SJCRH30 (cell line): ENCODE results near the gene SPATA16. TPM values are rescaled to one million over a fixed set of nuclear protein-coding genes. Genes with fewer than 3 reads are reported as not detected.

Source experiments
- DNase-seq, 2 experiments: peaks; one replicate each; pipeline ENCODE4 v3.0.0-alpha.2; 2015 to 2020
- H3K27ac ChIP-seq: fragments of 250-450 bp; sonication (Bioruptor Pico); 2 replicates; pipeline ENCODE4 v1.5.1; 2020; ENCODE audit warnings: mild to moderate bottlenecking, moderate library complexity
- H3K27me3 ChIP-seq: fragments of 250-450 bp; sonication (Bioruptor Pico); 2 replicates; pipeline ENCODE4 v1.5.1; 2020; ENCODE audit warnings: mild to moderate bottlenecking, moderate library complexity
- H3K36me3 ChIP-seq: fragments of 250-450 bp; sonication (Bioruptor Pico); 2 replicates; pipeline ENCODE4 v1.5.1; 2020; ENCODE audit warnings: mild to moderate bottlenecking, moderate library complexity
- H3K4me1 ChIP-seq: fragments of 250-450 bp; sonication (Bioruptor Pico); 2 replicates; pipeline ENCODE4 v1.5.1; 2020; ENCODE audit warnings: mild to moderate bottlenecking, moderate library complexity
- H3K4me3 ChIP-seq: fragments of 250-450 bp; sonication (Bioruptor Pico); 2 replicates; pipeline ENCODE4 v1.5.1; 2020; ENCODE audit warnings: mild to moderate bottlenecking, moderate library complexity
- H3K9me3 ChIP-seq: fragments of 250-450 bp; sonication (Bioruptor Pico); replicated peaks from 2 replicates; pipeline ENCODE4 v1.5.1; 2020; ENCODE audit warnings: mild to moderate bottlenecking, moderate library complexity
- total RNA-seq: library from RNA; depleted of rRNA; stranded (reverse); fragments of >200 nt; shearing (Covaris generic); gene quantifications from 2 replicates; pipeline ENCODE4 v1.2.3, GENCODE V29; 2014

Gene SPATA16
- total RNA-seq, 1 experiment from 2014 or later = not detected

DNA sequence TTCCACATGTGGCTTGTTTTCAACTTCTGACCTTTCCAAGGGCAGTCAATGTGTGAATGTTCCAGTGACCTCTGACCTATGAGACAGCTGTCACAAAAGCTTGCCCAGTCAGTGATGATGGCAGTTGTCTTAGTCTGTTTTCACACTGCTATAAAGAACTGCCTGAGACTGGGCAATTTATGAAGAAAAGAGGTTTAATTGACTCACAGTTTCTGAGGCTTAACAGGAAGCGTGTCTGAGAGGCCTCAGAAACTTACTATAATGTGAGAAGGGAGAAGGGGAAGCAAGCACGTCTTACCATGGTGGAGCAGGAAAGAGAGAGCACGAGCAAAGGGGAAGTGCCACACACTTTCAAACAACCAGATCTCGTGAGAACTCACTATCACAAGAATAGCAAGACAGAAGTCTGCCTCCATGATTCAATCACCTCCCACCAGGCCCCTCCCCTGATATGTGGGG, 294.9 kb downstream of the SPATA16 start:
- H3K27ac ChIP-seq = peak overlapping the region; percentile 27; the same call in 1 of the 2 replicates
- H3K9me3 ChIP-seq = no peaks in the 10 kb centered on the region
- H3K4me3 ChIP-seq = no peak overlapping the region
- no peaks in the 10 kb centered on the region for H3K36me3 ChIP-seq
- DNase-seq = peak in 1 of 2 experiments; percentile 3
- H3K27me3 ChIP-seq = no peaks in the 10 kb centered on the region
- H3K4me1 ChIP-seq = no peaks in the 10 kb centered on the region

DNA sequence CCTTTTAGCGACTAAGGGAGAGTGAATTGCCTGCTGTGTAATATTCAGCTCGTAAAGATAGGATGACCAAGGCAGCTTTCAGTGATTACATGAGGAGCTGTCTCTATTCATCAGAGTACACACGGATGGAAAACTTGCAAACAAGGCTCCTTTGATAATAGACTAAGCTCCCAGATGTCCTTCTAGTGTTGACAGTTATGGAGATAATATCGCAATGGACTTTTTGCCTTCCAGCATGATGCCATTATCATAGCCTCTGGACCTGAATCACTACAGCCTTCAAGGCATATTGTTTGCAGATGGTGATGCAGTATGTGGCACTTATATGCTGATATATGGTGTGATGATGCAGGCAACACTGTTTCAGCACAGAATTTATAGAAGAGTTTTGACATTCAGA, 296.6 kb downstream of the SPATA16 start:
- DNase-seq = no peak
- Histone ChIP-seq H3K4me3 (no peak overlapping the region), H3K27ac (no peak overlapping the region), H3K9me3 (no peaks in the 10 kb centered on the region), H3K36me3 (no peaks in the 10 kb centered on the region), H3K27me3 (no peaks in the 10 kb centered on the region), H3K4me1 (no peaks in the 10 kb centered on the region)

DNA sequence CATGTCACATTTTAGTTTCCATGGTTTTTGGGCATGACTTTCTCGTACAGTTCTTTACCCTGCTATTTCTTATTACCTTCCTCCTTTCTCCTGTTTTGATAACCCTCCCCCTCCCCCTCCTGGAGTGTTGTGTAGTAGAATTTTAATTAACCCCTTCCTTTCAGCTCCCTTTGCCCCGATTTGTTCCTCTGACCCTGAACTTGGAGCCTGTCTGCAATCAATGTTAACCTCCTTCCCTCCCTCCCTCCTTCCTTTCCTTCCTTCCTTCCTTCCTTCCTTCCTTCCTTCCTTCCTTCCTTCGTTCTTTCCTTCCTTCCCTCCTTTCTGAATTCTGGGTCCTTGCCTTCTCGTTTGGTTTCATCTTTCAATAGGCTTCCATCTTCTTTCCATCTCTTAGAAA, 300.1 kb downstream of the SPATA16 start:
- DNase-seq = no peak
- Histone ChIP-seq H3K27ac (no peak overlapping the region), H3K27me3 (no peaks in the 10 kb centered on the region), H3K36me3 (no peaks in the 10 kb centered on the region), H3K9me3 (no peaks in the 10 kb centered on the region), H3K4me3 (no peak overlapping the region), H3K4me1 (no peaks in the 10 kb centered on the region)

DNA sequence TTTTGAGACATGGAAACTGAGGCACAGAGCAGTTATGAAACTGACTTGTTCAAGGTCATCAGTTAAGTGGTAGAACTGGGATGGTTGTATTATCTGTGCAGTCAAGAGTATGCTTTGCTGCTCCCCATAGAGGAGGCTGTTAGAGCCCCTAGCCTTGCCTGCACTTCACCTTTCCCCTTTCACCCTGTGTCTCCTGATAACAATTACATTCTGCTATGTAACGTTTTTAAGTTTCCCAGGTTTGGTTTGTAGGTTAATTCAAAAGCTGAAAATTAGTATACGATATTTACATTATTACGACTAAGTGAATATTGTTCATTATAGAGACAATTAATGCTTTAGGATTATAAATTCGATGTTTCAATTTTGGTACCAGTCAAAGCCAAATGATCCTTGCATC, 300.6 kb downstream of the SPATA16 start:
- Histone ChIP-seq H3K27ac (no peak overlapping the region), H3K4me3 (no peak overlapping the region), H3K36me3 (no peaks in the 10 kb centered on the region), H3K9me3 (no peaks in the 10 kb centered on the region), H3K4me1 (no peaks in the 10 kb centered on the region), H3K27me3 (no peaks in the 10 kb centered on the region)
- DNase-seq = no peak

DNA sequence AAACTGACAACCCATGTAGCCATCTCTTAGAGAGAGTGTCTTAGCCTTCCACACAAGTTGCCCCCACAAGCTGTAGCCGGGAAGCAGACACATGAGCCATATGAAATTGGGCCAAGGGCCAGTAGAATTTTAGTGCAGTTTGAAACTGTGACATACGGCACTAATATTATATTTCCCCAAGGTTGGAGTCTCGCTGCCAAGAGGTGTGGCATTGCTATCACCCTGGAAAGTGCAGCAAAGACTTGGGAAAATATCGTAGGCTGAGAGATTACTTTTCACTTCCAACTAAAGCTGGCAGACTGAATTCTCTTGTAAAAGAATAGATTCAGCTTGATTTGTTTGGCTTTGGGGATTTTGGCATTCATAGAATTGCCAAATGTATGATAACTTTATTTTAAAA, 301.4 kb downstream of the SPATA16 start:
- H3K9me3 ChIP-seq = no peaks in the 10 kb centered on the region
- H3K4me3 ChIP-seq = no peak overlapping the region
- no peaks in the 10 kb centered on the region for H3K27me3 ChIP-seq
- H3K36me3 ChIP-seq = no peaks in the 10 kb centered on the region
- H3K4me1 ChIP-seq = no peaks in the 10 kb centered on the region
- no peak overlapping the region for H3K27ac ChIP-seq
- no peak for DNase-seq
